Measurements from ENCODE around the gene CAP2.

CAP2 gene

DNA sequence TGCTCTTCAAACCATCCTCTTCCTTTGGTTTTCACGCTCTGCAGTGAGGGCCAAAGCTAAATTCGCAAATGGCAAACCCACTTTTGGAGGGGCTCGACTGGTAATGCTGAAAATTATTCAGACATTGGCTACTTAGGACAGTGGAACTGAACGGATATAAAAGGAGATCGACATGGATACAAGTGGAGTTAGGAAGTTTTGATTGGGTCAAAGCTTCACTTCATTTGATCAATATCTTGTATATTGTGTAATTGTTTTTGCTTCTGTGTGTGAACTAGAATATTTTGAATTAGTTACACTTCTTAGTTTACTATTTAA is 207.9 kb downstream of the CAP2 start:
- TF ChIP-seq GATA3 (IDR thresholded peaks at IDR 0.05; ENCODE audit: low read depth, low read length) (no peak), GATA2 (IDR thresholded peaks at IDR 0.05; ENCODE audit: low read depth, low read length) (no peak)

DNA sequence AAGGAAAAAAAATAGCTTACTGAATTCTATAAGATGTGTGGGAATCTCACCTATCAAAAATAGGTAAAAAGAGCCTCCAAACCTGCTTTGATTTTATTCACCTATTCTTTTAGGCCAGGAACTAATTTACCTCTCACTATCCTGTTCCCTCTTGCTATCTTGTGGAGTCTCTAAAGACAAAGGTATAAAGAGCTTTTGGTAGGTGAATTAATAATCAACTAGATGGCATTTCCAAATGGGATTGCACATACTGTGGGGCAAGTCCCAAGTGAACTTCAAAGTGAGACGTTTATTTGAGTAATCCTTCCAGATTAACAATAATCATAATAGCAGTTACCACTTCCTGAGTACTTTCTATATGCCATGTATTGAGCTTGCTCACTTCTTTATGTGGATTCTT is 209.5 kb downstream of the CAP2 start:
- TF ChIP-seq GATA3 (IDR thresholded peaks at IDR 0.05; ENCODE audit: low read depth, low read length) (no peak), GATA2 (IDR thresholded peaks at IDR 0.05; ENCODE audit: low read depth, low read length) (no peak)

DNA sequence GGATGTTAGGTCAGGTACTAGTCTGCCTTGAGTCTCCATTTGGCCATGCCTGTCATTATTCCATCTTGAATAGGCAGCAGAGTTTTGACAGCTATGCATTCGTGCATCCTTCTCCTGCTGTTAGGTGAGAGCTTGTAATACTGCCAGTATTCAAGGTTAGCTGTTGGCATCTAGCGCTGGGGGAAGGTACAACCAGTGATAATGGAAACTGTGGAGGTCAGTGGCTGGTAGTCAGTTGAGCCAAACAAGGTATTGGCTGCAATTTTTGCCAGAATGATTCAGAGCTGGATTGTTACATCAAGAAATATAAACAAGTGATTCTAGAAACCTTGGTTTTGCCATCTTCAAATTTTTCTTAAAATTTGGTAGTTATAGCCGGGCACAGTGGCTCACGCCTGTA is 213.2 kb downstream of the CAP2 start:
- TF ChIP-seq GATA3 (IDR thresholded peaks at IDR 0.05; ENCODE audit: low read depth, low read length) (no peak), GATA2 (IDR thresholded peaks at IDR 0.05; ENCODE audit: low read depth, low read length) (no peak)
